GM19043 (cell line): Measurements from ENCODE around the gene DNAL1.
"Not testable (repeated sequence)": the region's sequence is repeated elsewhere in the genome, so short reads cannot be mapped to it uniquely, and the experiment has no call there.

Experiments
- ATAC-seq: cut with Tn5 transposase; IDR thresholded peaks from one replicate; pipeline ENCODE4 v1.9.1; 2021; ENCODE audit warnings: low read depth; ENCODE audit not compliant: unreplicated experiment

Gene DNAL1

GRCh38 chr14:73644531-73645247, at the start of gene DNAL1:
TSS of gene DNAL1 (plus strand) at chr14:73644986. CDS start at chr14:73645040, 54 bp downstream.
- peak; percentile 95 for ATAC-seq

GRCh38 chr14:73599499-73599898, 45.3 kb upstream of the DNAL1 start:
- no peak for ATAC-seq

GRCh38 chr14:73602994-73603393, 41.8 kb upstream of the DNAL1 start:
- no peak for ATAC-seq

- ATAC-seq = no peak
These were observed 38.5 kb upstream of the DNAL1 start for GRCh38 chr14:73606271-73606670.

GRCh38 chr14:73607241-73607640, 37.5 kb upstream of the DNAL1 start:
- ATAC-seq = no peak

GRCh38 chr14:73610687-73611086, 34.1 kb upstream of the DNAL1 start:
- no peak for ATAC-seq

- ATAC-seq = no peak
These were observed 32.3 kb upstream of the DNAL1 start, which contains the start of gene ACOT6 for GRCh38 chr14:73612339-73613045. TSS of gene ACOT6 (plus strand) at chr14:73612517. CDS start at chr14:73612572, 55 bp downstream.

- no peak for ATAC-seq
These were observed 31.8 kb upstream of the DNAL1 start for GRCh38 chr14:73613046-73613383.

GRCh38 chr14:73613419-73613963, 31.3 kb upstream of the DNAL1 start:
- no peak for ATAC-seq

- ATAC-seq = no peak
These were observed 28.0 kb upstream of the DNAL1 start for GRCh38 chr14:73616831-73617230.

GRCh38 chr14:73619524-73619923, 25.3 kb upstream of the DNAL1 start:
- ATAC-seq = no peak

GRCh38 chr14:73620268-73620667, 24.5 kb upstream of the DNAL1 start:
- ATAC-seq = no peak

GRCh38 chr14:73623504-73624054, 21.2 kb upstream of the DNAL1 start:
- no peak for ATAC-seq

GRCh38 chr14:73625706-73626105, 19.1 kb upstream of the DNAL1 start:
- ATAC-seq = no peak

GRCh38 chr14:73627151-73627558, 17.6 kb upstream of the DNAL1 start:
- ATAC-seq = no peak

- no peak for ATAC-seq
These were observed 14.6 kb upstream of the DNAL1 start for GRCh38 chr14:73630009-73630780.

GRCh38 chr14:73633116-73634010, 11.4 kb upstream of the DNAL1 start:
- no peak for ATAC-seq

- ATAC-seq = no peak
These were observed 10.6 kb upstream of the DNAL1 start for GRCh38 chr14:73634011-73634833.

- ATAC-seq = not testable (repeated sequence)
These were observed 8.4 kb upstream of the DNAL1 start for GRCh38 chr14:73636355-73636754.
